ENCODE results near the gene LARGE1.

The LARGE1 gene

GRCh38 chr22:33296941-33297340 lies 623.3 kb downstream of the LARGE1 start:
- no peak for DNase-seq

- no peak for DNase-seq
Measured at GRCh38 chr22:33288078-33288477, 632.2 kb downstream of the LARGE1 start.

GRCh38 chr22:33275073-33275443 lies 645.2 kb downstream of the LARGE1 start:
- no peak for DNase-seq

- peak; percentile 2 to 38 (median 16) for DNase-seq
Measured at GRCh38 chr22:33274214-33275072, 645.8 kb downstream of the LARGE1 start.

GRCh38 chr22:33272871-33273270 lies 647.4 kb downstream of the LARGE1 start:
- no peak for DNase-seq

- no peak for DNase-seq
Measured at GRCh38 chr22:33272180-33272579, 648.1 kb downstream of the LARGE1 start.

GRCh38 chr22:33271390-33272161 lies 648.7 kb downstream of the LARGE1 start:
- DNase-seq = no peak

GRCh38 chr22:33270596-33270995 lies 649.7 kb downstream of the LARGE1 start:
- no peak for DNase-seq

- no peak for DNase-seq
Measured at GRCh38 chr22:33261699-33262098, 658.6 kb downstream of the LARGE1 start.

- no peak for DNase-seq
Measured at GRCh38 chr22:33260498-33260897, 659.8 kb downstream of the LARGE1 start.

- DNase-seq = peak in 1 of 4 experiments; percentile 2
Measured at GRCh38 chr22:33255791-33256190, 664.5 kb downstream of the LARGE1 start.

GRCh38 chr22:33248948-33249347 lies 671.3 kb downstream of the LARGE1 start:
- no peak for DNase-seq

- DNase-seq = no peak
Measured at GRCh38 chr22:33247758-33248157, 672.5 kb downstream of the LARGE1 start.

- DNase-seq = no peak
Measured at GRCh38 chr22:33242078-33242477, 678.2 kb downstream of the LARGE1 start.

- DNase-seq = no peak
Measured at GRCh38 chr22:33240888-33241475, 679.3 kb downstream of the LARGE1 start.

GRCh38 chr22:33232071-33232470 lies 688.2 kb downstream of the LARGE1 start:
- no peak for DNase-seq

GRCh38 chr22:33227791-33228190 lies 692.5 kb downstream of the LARGE1 start:
- no peak for DNase-seq

GRCh38 chr22:33224841-33225240 lies 695.4 kb downstream of the LARGE1 start:
- DNase-seq = no peak
